Measurements from ENCODE around the gene ACOX2. TPM values are rescaled to one million over a fixed set of nuclear protein-coding genes. Genes with fewer than 3 reads are reported as not detected.
A peak's percentile ranks its signal among the peaks of the same experiment; 100 is the strongest.

The ACOX2 gene
- total RNA-seq, 1 donor from 2014 or later, result 7.6 TPM

GRCh38 chr3:58474348-58474911 lies 62.6 kb downstream of the ACOX2 start:
- H3F3A ChIP-seq (ENCODE audit: low read depth), result peaks cover 11% of the 10 kb centered on the region
- H3K9me3 Mint-ChIP-seq, result peaks cover 11% of the 10 kb centered on the region

GRCh38 chr3:58473275-58473674 lies 63.7 kb downstream of the ACOX2 start:
- Histone ChIP-seq H3K9me3 (ENCODE audit: low read depth) (no peaks in the 10 kb centered on the region), H3K79me2 (ENCODE audit: low read depth) (no peaks in the 10 kb centered on the region), H4K20me1 (ENCODE audit: low read depth) (no peaks in the 10 kb centered on the region), H3K4me2 (no peak overlapping the region), H3K4me1 (peaks cover 17% of the 10 kb centered on the region), H3K4me3 (no peak overlapping the region), H3F3A (ENCODE audit: low read depth) (peaks cover 11% of the 10 kb centered on the region), H3K36me3 (no peaks in the 10 kb centered on the region), H3K27me3 (no peaks in the 10 kb centered on the region), H3K9ac (no peak overlapping the region), H2AFZ (replicated peaks) (no peak overlapping the region), H3K27ac (no peak overlapping the region)
- no peak for DNase-seq (ENCODE audit: low spot score)
- peaks cover 4% of the 10 kb centered on the region for H3K9me3 Mint-ChIP-seq
- H3K36me3 Mint-ChIP-seq, result no peaks in the 10 kb centered on the region
- no peak overlapping the region for H3K4me3 Mint-ChIP-seq
- TF ChIP-seq EZH2phosphoT487 (IDR thresholded peaks at IDR 0.05), result no peak
- no peak for TF ChIP-seq CTCF (IDR thresholded peaks at IDR 0.05)
- TF ChIP-seq EZH2 (IDR thresholded peaks at IDR 0.05), result no peak
- H3K27me3 Mint-ChIP-seq (ENCODE audit: insufficient read depth, low read depth), result peaks cover 3% of the 10 kb centered on the region
- peak overlapping the region; percentile 40 for H3K27ac Mint-ChIP-seq
- peaks cover 49% of the 10 kb centered on the region for H3K4me1 Mint-ChIP-seq

More at GRCh38 chr3:58474348-58474911, 62.6 kb downstream of the ACOX2 start:
- Histone ChIP-seq H2AFZ (replicated peaks) (no peak overlapping the region), H3K4me2 (no peak overlapping the region), H3K9me3 (ENCODE audit: low read depth) (no peaks in the 10 kb centered on the region), H3K4me3 (no peak overlapping the region), H3K36me3 (no peaks in the 10 kb centered on the region), H3K27me3 (no peaks in the 10 kb centered on the region), H3K27ac (no peak overlapping the region), H3K4me1 (peaks cover 17% of the 10 kb centered on the region), H3K79me2 (ENCODE audit: low read depth) (no peaks in the 10 kb centered on the region), H4K20me1 (ENCODE audit: low read depth) (no peaks in the 10 kb centered on the region), H3K9ac (no peak overlapping the region)
- Mint-ChIP-seq H3K4me1 (peaks cover 46% of the 10 kb centered on the region), H3K4me3 (no peak overlapping the region), H3K36me3 (peaks cover 2% of the 10 kb centered on the region), H3K27me3 (ENCODE audit: insufficient read depth, low read depth) (peaks cover 3% of the 10 kb centered on the region), H3K27ac (peak overlapping the region; percentile 19)
- no peak for TF ChIP-seq CTCF (IDR thresholded peaks at IDR 0.05)
- no peak for TF ChIP-seq EZH2phosphoT487 (IDR thresholded peaks at IDR 0.05)
- no peak for TF ChIP-seq EZH2 (IDR thresholded peaks at IDR 0.05)
- no peak for DNase-seq (ENCODE audit: low spot score)

GRCh38 chr3:58471025-58471887 lies 65.7 kb downstream of the ACOX2 start:
- H3K4me2 ChIP-seq, result peak overlapping the region; percentile 42
- H3K9ac ChIP-seq, result no peak overlapping the region

More at GRCh38 chr3:58471025-58471887, 65.7 kb downstream of the ACOX2 start:
- no peaks in the 10 kb centered on the region for H3K9me3 ChIP-seq (ENCODE audit: low read depth)
- Mint-ChIP-seq H3K27me3 (ENCODE audit: insufficient read depth, low read depth) (peaks cover 5% of the 10 kb centered on the region), H3K4me1 (peaks cover 49% of the 10 kb centered on the region), H3K9me3 (no peaks in the 10 kb centered on the region), H3K27ac (peak overlapping the region; percentile 99), H3K36me3 (no peaks in the 10 kb centered on the region), H3K4me3 (peak overlapping the region; percentile 50)
- H3K27ac ChIP-seq, result no peak overlapping the region
- no peak for TF ChIP-seq EZH2 (IDR thresholded peaks at IDR 0.05)
- TF ChIP-seq EZH2phosphoT487 (IDR thresholded peaks at IDR 0.05), result no peak
- H2AFZ ChIP-seq (replicated peaks), result no peak overlapping the region
- H3K4me1 ChIP-seq, result peaks cover 17% of the 10 kb centered on the region
- no peaks in the 10 kb centered on the region for H3K79me2 ChIP-seq (ENCODE audit: low read depth)
- peaks cover 11% of the 10 kb centered on the region for H3F3A ChIP-seq (ENCODE audit: low read depth)
- no peak overlapping the region for H3K4me3 ChIP-seq
- no peaks in the 10 kb centered on the region for H3K27me3 ChIP-seq
- DNase-seq (ENCODE audit: low spot score), result peak; percentile 31
- H4K20me1 ChIP-seq (ENCODE audit: low read depth), result no peaks in the 10 kb centered on the region
- H3K36me3 ChIP-seq, result no peaks in the 10 kb centered on the region
